Measurements from ENCODE around the gene MAPKAP1.

DNA sequence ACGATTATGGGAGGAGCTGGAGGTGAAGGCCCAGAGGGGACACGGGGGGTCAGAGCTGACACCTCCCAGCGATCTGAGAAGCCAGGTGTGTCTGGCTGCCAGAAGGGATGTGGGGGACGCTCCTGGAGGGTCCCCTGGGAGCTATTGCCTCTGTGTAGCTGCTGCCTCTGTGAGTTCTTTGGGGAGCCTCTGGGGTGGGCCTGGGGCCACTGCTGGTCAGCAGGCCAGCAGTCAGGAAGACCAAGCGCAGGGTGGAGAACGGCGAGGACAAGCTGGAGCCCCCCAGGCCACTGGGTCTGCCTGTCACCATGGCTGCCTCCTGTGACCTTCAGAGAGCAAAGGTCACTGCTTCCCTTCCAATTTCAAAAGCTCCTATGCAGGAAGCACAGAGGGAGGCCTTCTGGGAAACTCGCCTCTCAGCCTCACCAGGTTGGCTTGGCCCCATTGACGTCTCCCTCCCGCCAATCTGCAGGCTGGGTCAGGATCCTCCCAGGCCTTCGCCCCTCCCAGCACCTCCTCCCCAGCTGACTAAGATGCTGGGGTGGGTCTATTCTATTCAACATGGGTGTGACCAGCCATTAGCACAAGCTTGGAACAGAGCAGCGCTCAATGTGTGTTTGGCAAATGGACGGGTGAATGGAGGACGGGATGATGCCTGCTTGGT is 319.0 kb downstream of the MAPKAP1 start:
- TF ChIP-seq POLR2AphosphoS5 (IDR thresholded peaks at IDR 0.05; ENCODE audit: low read depth) = no peak
- TF ChIP-seq, protein P1, sequence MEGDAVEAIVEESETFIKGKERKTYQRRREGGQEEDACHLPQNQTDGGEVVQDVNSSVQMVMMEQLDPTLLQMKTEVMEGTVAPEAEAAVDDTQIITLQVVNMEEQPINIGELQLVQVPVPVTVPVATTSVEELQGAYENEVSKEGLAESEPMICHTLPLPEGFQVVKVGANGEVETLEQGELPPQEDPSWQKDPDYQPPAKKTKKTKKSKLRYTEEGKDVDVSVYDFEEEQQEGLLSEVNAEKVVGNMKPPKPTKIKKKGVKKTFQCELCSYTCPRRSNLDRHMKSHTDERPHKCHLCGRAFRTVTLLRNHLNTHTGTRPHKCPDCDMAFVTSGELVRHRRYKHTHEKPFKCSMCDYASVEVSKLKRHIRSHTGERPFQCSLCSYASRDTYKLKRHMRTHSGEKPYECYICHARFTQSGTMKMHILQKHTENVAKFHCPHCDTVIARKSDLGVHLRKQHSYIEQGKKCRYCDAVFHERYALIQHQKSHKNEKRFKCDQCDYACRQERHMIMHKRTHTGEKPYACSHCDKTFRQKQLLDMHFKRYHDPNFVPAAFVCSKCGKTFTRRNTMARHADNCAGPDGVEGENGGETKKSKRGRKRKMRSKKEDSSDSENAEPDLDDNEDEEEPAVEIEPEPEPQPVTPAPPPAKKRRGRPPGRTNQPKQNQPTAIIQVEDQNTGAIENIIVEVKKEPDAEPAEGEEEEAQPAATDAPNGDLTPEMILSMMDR (IDR thresholded peaks at IDR 0.05; ENCODE audit: insufficient read depth, low read length) = no peak

Data from HL-60 (cell line).